ENCODE data around the gene ZNF711.
A peak's percentile ranks its signal among the peaks of the same experiment; 100 is the strongest.

The ZNF711 gene

GRCh38 chrX:85243761-85244449 is at the start of gene ZNF711, which contains the start of gene SATL1:
Gene ZNF711 (plus strand): TSS chrX:85243991. CDS start chrX:85247573, 3,582 bp downstream.
Gene SATL1 (minus strand): TSS chrX:85243779. CDS start chrX:85108968, 134,811 bp downstream.
- H3K4me3 ChIP-seq (replicated peaks in 1 of 2; ENCODE audit: low read depth in 2 of 2, low read length in 2 of 2), result peak within 1 kb of the TSS; percentile 48 to 57
- DNase-seq (ENCODE audit: low read depth in 2 of 2), result peak; percentile 1 to 28
- no peak for TF ChIP-seq CTCF (IDR thresholded peaks at IDR 0.05; ENCODE audit: low read depth, low read length)

- TF ChIP-seq CTCF (IDR thresholded peaks at IDR 0.05; ENCODE audit: low read depth, low read length), result no peak
- H3K4me3 ChIP-seq (replicated peaks in 1 of 2; ENCODE audit: low read depth in 2 of 2, low read length in 2 of 2), result no peak overlapping the region
- no peak for DNase-seq (ENCODE audit: low read depth in 2 of 2)
These were observed 47.5 kb upstream of the ZNF711 start for GRCh38 chrX:85196319-85196718.

- TF ChIP-seq CTCF (IDR thresholded peaks at IDR 0.05; ENCODE audit: low read depth, low read length), result no peak
- no peak overlapping the region for H3K4me3 ChIP-seq (replicated peaks in 1 of 2; ENCODE audit: low read depth in 2 of 2, low read length in 2 of 2)
- DNase-seq (ENCODE audit: low read depth in 2 of 2), result no peak
These were observed 40.3 kb upstream of the ZNF711 start for GRCh38 chrX:85203461-85203970.

GRCh38 chrX:85213792-85214530 is 29.8 kb upstream of the ZNF711 start:
- TF ChIP-seq CTCF (IDR thresholded peaks at IDR 0.05; ENCODE audit: low read depth, low read length), result no peak
- DNase-seq (ENCODE audit: low read depth in 2 of 2), result no peak
- H3K4me3 ChIP-seq (replicated peaks in 1 of 2; ENCODE audit: low read depth in 2 of 2, low read length in 2 of 2), result no peak overlapping the region

GRCh38 chrX:85215946-85216345 is 27.8 kb upstream of the ZNF711 start:
- no peak overlapping the region for H3K4me3 ChIP-seq (replicated peaks in 1 of 2; ENCODE audit: low read depth in 2 of 2, low read length in 2 of 2)
- no peak for DNase-seq (ENCODE audit: low read depth in 2 of 2)
- TF ChIP-seq CTCF (IDR thresholded peaks at IDR 0.05; ENCODE audit: low read depth, low read length), result no peak

GRCh38 chrX:85221361-85221760 is 22.4 kb upstream of the ZNF711 start:
- TF ChIP-seq CTCF (IDR thresholded peaks at IDR 0.05; ENCODE audit: low read depth, low read length), result no peak
- DNase-seq (ENCODE audit: low read depth in 2 of 2), result no peak
- H3K4me3 ChIP-seq (replicated peaks in 1 of 2; ENCODE audit: low read depth in 2 of 2, low read length in 2 of 2), result no peak overlapping the region

Measured in cardiac fibroblast (primary cell).